Skeletal muscle tissue (tissue), 5 donors: Measurements from ENCODE around the gene ALDOB. TPM values are rescaled to one million over a fixed set of nuclear protein-coding genes. Genes with fewer than 3 reads are reported as not detected.

ENCODE experiments used
- H3K27ac ChIP-seq: one replicate; pipeline ENCODE4 v1.7.0; 2013; ENCODE audit warnings: mild to moderate bottlenecking, low read depth, low read length, inconsistent platforms
- H3K27me3 ChIP-seq, 3 donors: one replicate each; pipeline ENCODE4 v1.7.0; 2013; ENCODE audit warnings: low read length in 3 of 3; ENCODE audit not compliant: control insufficient read depth in 3 of 3, insufficient read depth in 3 of 3
- H3K36me3 ChIP-seq, 3 donors: one replicate each; pipeline ENCODE4 v1.7.0; 2013; ENCODE audit warnings: low read length in 3 of 3; ENCODE audit not compliant: control insufficient read depth in 3 of 3, insufficient read depth in 3 of 3
- H3K4me1 ChIP-seq, 3 donors: one replicate each; pipeline ENCODE4 v1.7.0; 2013; ENCODE audit warnings: low read length in 3 of 3, mild to moderate bottlenecking in 3 of 3; ENCODE audit not compliant: control insufficient read depth in 3 of 3, insufficient read depth in 3 of 3
- H3K4me3 ChIP-seq, 3 donors: one replicate each; pipeline ENCODE4 v1.7.0; 2013; ENCODE audit warnings: low read length in 3 of 3
- H3K9ac ChIP-seq, 3 donors: one replicate each; pipeline ENCODE4 v1.7.0; 2013; ENCODE audit warnings: low read length in 3 of 3, mild to moderate bottlenecking in 3 of 3, moderate library complexity in 2 of 3, low read depth in 1 of 3
- H3K9me3 ChIP-seq, 3 donors: one replicate each; pipeline ENCODE4 v1.7.0; 2013; ENCODE audit warnings: low read length in 3 of 3; ENCODE audit not compliant: control insufficient read depth in 3 of 3
- small RNA-seq: library from RNA; depleted of rRNA; stranded (forward); fragments of <200 nt; gene quantifications from one replicate; pipeline ENCODE3, GENCODE V24; 2014
- total RNA-seq: library from RNA; depleted of rRNA; stranded (reverse); fragments of >200 nt; gene quantifications from one replicate; pipeline ENCODE4 v1.2.3, GENCODE V29; 2014
- donor health status: Osteomylitis.

ALDOB gene
- total RNA-seq, 1 donor from 2014 or later, result not detected

GRCh38 chr9:101381118-101381517, 54.5 kb downstream of the ALDOB start:
- Histone ChIP-seq H3K27ac (no peak overlapping the region), H3K9ac (no peak overlapping the region), H3K36me3 (no peaks in the 10 kb centered on the region), H3K4me1 (no peaks in the 10 kb centered on the region), H3K4me3 (no peak overlapping the region), H3K27me3 (no peaks in the 10 kb centered on the region), H3K9me3 (no peaks in the 10 kb centered on the region)

- Histone ChIP-seq H3K9ac (no peak overlapping the region), H3K27ac (no peak overlapping the region), H3K4me3 (no peak overlapping the region), H3K9me3 (no peaks in the 10 kb centered on the region), H3K4me1 (no peaks in the 10 kb centered on the region), H3K27me3 (no peaks in the 10 kb centered on the region), H3K36me3 (no peaks in the 10 kb centered on the region)
Measured at GRCh38 chr9:101380295-101380694, 55.3 kb downstream of the ALDOB start.

- no peaks in the 10 kb centered on the region for H3K4me1 ChIP-seq
- H3K36me3 ChIP-seq, result no peaks in the 10 kb centered on the region
- no peak overlapping the region for H3K9ac ChIP-seq
- no peaks in the 10 kb centered on the region for H3K27me3 ChIP-seq
- H3K27ac ChIP-seq, result no peak overlapping the region
- H3K4me3 ChIP-seq, result no peak overlapping the region
- H3K9me3 ChIP-seq, result no peaks in the 10 kb centered on the region
Measured at GRCh38 chr9:101376111-101376848, 59.3 kb downstream of the ALDOB start.

- no peaks in the 10 kb centered on the region for H3K9me3 ChIP-seq
- H3K36me3 ChIP-seq, result no peaks in the 10 kb centered on the region
- H3K4me1 ChIP-seq, result no peaks in the 10 kb centered on the region
- no peak overlapping the region for H3K27ac ChIP-seq
- H3K9ac ChIP-seq, result no peak overlapping the region
- H3K4me3 ChIP-seq, result no peak overlapping the region
- no peaks in the 10 kb centered on the region for H3K27me3 ChIP-seq
Measured at GRCh38 chr9:101375546-101375945, 60.0 kb downstream of the ALDOB start.

- no peak overlapping the region for H3K9ac ChIP-seq
- H3K9me3 ChIP-seq, result no peaks in the 10 kb centered on the region
- H3K4me3 ChIP-seq, result no peak overlapping the region
- no peaks in the 10 kb centered on the region for H3K36me3 ChIP-seq
- H3K27me3 ChIP-seq, result no peaks in the 10 kb centered on the region
- H3K4me1 ChIP-seq, result no peaks in the 10 kb centered on the region
- H3K27ac ChIP-seq, result no peak overlapping the region
Measured at GRCh38 chr9:101372327-101373118, 63.1 kb downstream of the ALDOB start.

- H3K9ac ChIP-seq, result no peak overlapping the region
- H3K27me3 ChIP-seq, result no peaks in the 10 kb centered on the region
- no peaks in the 10 kb centered on the region for H3K36me3 ChIP-seq
- H3K27ac ChIP-seq, result no peak overlapping the region
- no peaks in the 10 kb centered on the region for H3K9me3 ChIP-seq
- H3K4me3 ChIP-seq, result no peak overlapping the region
- no peaks in the 10 kb centered on the region for H3K4me1 ChIP-seq
Measured at GRCh38 chr9:101371813-101372212, 63.8 kb downstream of the ALDOB start.

Small RNA genes lying within 50 kb of the gene (small RNA-seq; reads per million reads assigned to genes)
- not detected for gene AL353621.2

Other genes with a start within 250 kb of the ALDOB start
- 0.52 TPM for gene BAAT, start 50.8 kb downstream of the ALDOB start, total RNA-seq
- gene MRPL50, start 37.2 kb downstream of the ALDOB start, total RNA-seq, result 17.2 TPM
- gene ZNF189, start 36.9 kb downstream of the ALDOB start, total RNA-seq, result 28.7 TPM
- gene RNF20, start 98.1 kb upstream of the ALDOB start, total RNA-seq, result 24.5 TPM
- not detected for gene PPP3R2, start 159.2 kb upstream of the ALDOB start, total RNA-seq